SU-DHL-6 (cell line): ENCODE data around the gene TREML1.

Source experiments
- CTCF ChIP-seq: fragments of 200-600 bp; sonication (generic); IDR thresholded peaks from one replicate; pipeline ENCODE4 v1.5.1; 2017; ENCODE audit warnings: antibody characterized with exemption, mild to moderate bottlenecking, low read length, moderate library complexity; ENCODE audit not compliant: insufficient read depth, poor library complexity, severe bottlenecking
- EZH2phosphoT487 ChIP-seq: fragments of 200-600 bp; sonication (generic), shearing (Covaris generic); conservative IDR thresholded peaks from 2 replicates; pipeline ENCODE4 v1.6.1; 2018; ENCODE audit warnings: mild to moderate bottlenecking, antibody characterized with exemption, low read length, moderate library complexity, mixed read lengths

- no peak for TF ChIP-seq CTCF
- TF ChIP-seq EZH2phosphoT487: no peak
Measured at GRCh38 chr6:41193171-41193734, 39.1 kb upstream of the TREML1 start.
